WTC11 (cell line): Measurements from ENCODE around the gene DLL4. TPM values are rescaled to one million over a fixed set of nuclear protein-coding genes. Genes with fewer than 3 reads are reported as not detected.

Experiments
- ATAC-seq: fragments of 200-7000 bp; cut with Tn5 transposase; 2 replicates; pipeline ENCODE4 v1.10.0; 2021; ENCODE audit warnings: mild to moderate bottlenecking, moderate library complexity
- CTCF ChIA-PET: fragments of 300-600 bp; sonication (Branson Sonifier 250); formaldehyde crosslinking; loops from one replicate; lab custom pipeline; 2021; ENCODE audit warnings: antibody characterized with exemption; lab: Charles Lee
- POLR2A ChIA-PET: fragments of 350-600 bp; sonication (Branson Sonifier 250); formaldehyde crosslinking; loops from one replicate; lab custom pipeline; 2021; ENCODE audit warnings: antibody characterized with exemption; lab: Charles Lee
- DNase-seq: peaks from one replicate; pipeline ENCODE4 v3.0.0; 2021; ENCODE audit warnings: low spot score
- H3K27ac Mint-ChIP-seq: 2 replicates; pipeline ENCODE4 v1.8.0; 2021; ENCODE audit warnings: mixed read lengths
- H3K27me3 Mint-ChIP-seq: 2 replicates; pipeline ENCODE4 v1.8.0; 2021; ENCODE audit warnings: low read depth, mild to moderate bottlenecking, moderate library complexity, mixed read lengths
- H3K36me3 Mint-ChIP-seq: 2 replicates; pipeline ENCODE4 v1.8.0; 2021; ENCODE audit warnings: mixed read lengths
- H3K4me1 Mint-ChIP-seq: 2 replicates; pipeline ENCODE4 v1.8.0; 2022; ENCODE audit warnings: mixed read lengths
- H3K4me3 Mint-ChIP-seq: 2 replicates; pipeline ENCODE4 v1.8.0; 2021; ENCODE audit warnings: mild to moderate bottlenecking, moderate library complexity, mixed read lengths
- H3K9me3 Mint-ChIP-seq: 2 replicates; pipeline ENCODE4 v1.8.0; 2021; ENCODE audit warnings: mixed read lengths
- ATF1 ChIP-seq: sonication (generic); formaldehyde crosslinking; IDR thresholded peaks from 2 replicates; pipeline ENCODE4 v1.8.1; 2023; ENCODE audit warnings: mild to moderate bottlenecking, moderate library complexity, missing genetic modification reagents
- ATF2 ChIP-seq: sonication (generic); formaldehyde crosslinking; IDR thresholded peaks from 2 replicates; pipeline ENCODE4 v1.8.1; 2022; ENCODE audit warnings: low read depth, missing genetic modification reagents, borderline replicate concordance
- ATF3 ChIP-seq: sonication (generic); formaldehyde crosslinking; conservative IDR thresholded peaks from 2 replicates; pipeline ENCODE4 v1.8.1; 2022; ENCODE audit warnings: mild to moderate bottlenecking, missing genetic modification reagents
- CBFB ChIP-seq: sonication (generic); formaldehyde crosslinking; IDR thresholded peaks from 2 replicates; pipeline ENCODE4 v1.8.1; 2022; ENCODE audit warnings: mild to moderate bottlenecking, low read depth, missing genetic modification reagents
- CREB1 ChIP-seq: sonication (generic); formaldehyde crosslinking; IDR thresholded peaks from 2 replicates; pipeline ENCODE4 v1.8.0; 2023; ENCODE audit warnings: mild to moderate bottlenecking, missing genetic modification reagents
- E2F5 ChIP-seq: sonication (generic); formaldehyde crosslinking; IDR thresholded peaks from 2 replicates; pipeline ENCODE4 v1.8.1; 2022; ENCODE audit warnings: mild to moderate bottlenecking, moderate library complexity, missing genetic modification reagents
- ETV6 ChIP-seq: sonication (generic); formaldehyde crosslinking; IDR thresholded peaks from 2 replicates; pipeline ENCODE4 v1.8.1; 2022; ENCODE audit warnings: mild to moderate bottlenecking, missing genetic modification reagents
- FOXJ3 ChIP-seq: sonication (generic); formaldehyde crosslinking; IDR thresholded peaks from 2 replicates; pipeline ENCODE4 v1.9.0; 2021; ENCODE audit warnings: missing genetic modification reagents, mild to moderate bottlenecking, borderline replicate concordance
- GRHL2 ChIP-seq: fragments of 250-450 bp; sonication (Bioruptor Pico); IDR thresholded peaks from 2 replicates; pipeline ENCODE4 v1.8.0; 2022; ENCODE audit warnings: mild to moderate bottlenecking, moderate library complexity; ENCODE audit not compliant: insufficient replicate concordance, severe bottlenecking
- GTF2I ChIP-seq: fragments of 250-450 bp; sonication (Bioruptor Pico); conservative IDR thresholded peaks from 2 replicates; pipeline ENCODE4 v1.4.0; 2021; ENCODE audit warnings: mild to moderate bottlenecking
- HMGA2 ChIP-seq: fragments of 250-450 bp; sonication (Bioruptor Pico); IDR thresholded peaks from 2 replicates; pipeline ENCODE4 v1.4.0; 2021; ENCODE audit warnings: mild to moderate bottlenecking, moderate library complexity
- HMGXB4 ChIP-seq: sonication (generic); formaldehyde crosslinking; IDR thresholded peaks from 2 replicates; pipeline ENCODE4 v1.8.1; 2023; ENCODE audit warnings: mild to moderate bottlenecking, moderate library complexity, missing genetic modification reagents
- IRF1 ChIP-seq: sonication (generic); formaldehyde crosslinking; IDR thresholded peaks from 2 replicates; pipeline ENCODE4 v1.8.0; 2023; ENCODE audit warnings: missing genetic modification reagents
- JAZF1 ChIP-seq: fragments of 250-450 bp; sonication (Bioruptor Pico); IDR thresholded peaks from 2 replicates; pipeline ENCODE4 v1.9.0; 2021; ENCODE audit warnings: moderate library complexity, mild to moderate bottlenecking, inconsistent platforms
- MLX ChIP-seq: sonication (generic); formaldehyde crosslinking; IDR thresholded peaks from 2 replicates; pipeline ENCODE4 v1.8.1; 2023; ENCODE audit warnings: mild to moderate bottlenecking, missing genetic modification reagents, moderate library complexity
- NR2C2 ChIP-seq: sonication (generic); formaldehyde crosslinking; IDR thresholded peaks from 2 replicates; pipeline ENCODE4 v1.8.0; 2022; ENCODE audit warnings: mild to moderate bottlenecking, missing genetic modification reagents
- RELA ChIP-seq: sonication (generic); formaldehyde crosslinking; IDR thresholded peaks from 2 replicates; pipeline ENCODE4 v1.8.1; 2022; ENCODE audit warnings: missing genetic modification reagents, mild to moderate bottlenecking, borderline replicate concordance
- SMAD3 ChIP-seq: sonication (generic); formaldehyde crosslinking; IDR thresholded peaks from 2 replicates; pipeline ENCODE4 v1.8.0; 2022; ENCODE audit warnings: missing genetic modification reagents, mild to moderate bottlenecking, borderline replicate concordance
- TCF7 ChIP-seq: sonication (generic); formaldehyde crosslinking; IDR thresholded peaks from 2 replicates; pipeline ENCODE4 v1.8.0; 2022; ENCODE audit warnings: mild to moderate bottlenecking, low read depth, missing genetic modification reagents, moderate library complexity
- TP53 ChIP-seq: sonication (generic); formaldehyde crosslinking; IDR thresholded peaks from 2 replicates; pipeline ENCODE4 v1.8.1; 2023; ENCODE audit warnings: mild to moderate bottlenecking, missing genetic modification reagents
- ZBTB21 ChIP-seq: sonication (generic); formaldehyde crosslinking; IDR thresholded peaks from 2 replicates; pipeline ENCODE4 v1.8.1; 2023; ENCODE audit warnings: mild to moderate bottlenecking, missing genetic modification reagents, borderline replicate concordance
- ZMAT4 ChIP-seq: fragments of 250-450 bp; sonication (Bioruptor Pico); IDR thresholded peaks from 2 replicates; pipeline ENCODE4 v1.9.0; 2021; ENCODE audit warnings: mild to moderate bottlenecking
- ZNF121 ChIP-seq: sonication (generic); formaldehyde crosslinking; IDR thresholded peaks from 2 replicates; pipeline ENCODE4 v1.8.0; 2023; ENCODE audit warnings: missing genetic modification reagents
- ZNF219 ChIP-seq: sonication (generic); formaldehyde crosslinking; IDR thresholded peaks from 2 replicates; pipeline ENCODE4 v1.8.0; 2023; ENCODE audit warnings: missing genetic modification reagents, mild to moderate bottlenecking, borderline replicate concordance
- ZNF317 ChIP-seq: sonication (generic); formaldehyde crosslinking; IDR thresholded peaks from 2 replicates; pipeline ENCODE4 v1.8.1; 2023; ENCODE audit warnings: low read depth, mild to moderate bottlenecking, moderate library complexity, missing genetic modification reagents, borderline replicate concordance
- ZNF423 ChIP-seq: fragments of 250-450 bp; sonication (Bioruptor Pico); IDR thresholded peaks from 2 replicates; pipeline ENCODE4 v2.1.2; 2022; ENCODE audit warnings: mild to moderate bottlenecking, moderate library complexity
- total RNA-seq: library from RNA; stranded (reverse); gene quantifications from 3 replicates; pipeline ENCODE4 v1.2.3, GENCODE V29; 2021

The DLL4 gene
- total RNA-seq, 1 experiment from 2014 or later = 0.94 TPM

- TF ChIP-seq E2F5 (no peak; the same call in 1 of the 2 replicates), JAZF1 (CRISPR knock-in tag) (no peak)
Observed at GRCh38 chr15:40930430-40931299, 1.5 kb downstream of the DLL4 start (continued).

GRCh38 chr15:40931300-40932142 lies 2.4 kb downstream of the DLL4 start:
- H3K27ac Mint-ChIP-seq = no peak overlapping the region
- no peak for TF ChIP-seq ZNF121 (CRISPR knock-in tag)
- TF ChIP-seq IRF1 = no peak
- TF ChIP-seq SMAD3 (CRISPR knock-in tag) = no peak
- TF ChIP-seq ATF1 (CRISPR knock-in tag) = no peak
- no peak for TF ChIP-seq ZNF317 (CRISPR knock-in tag)
- TF ChIP-seq HMGXB4 (CRISPR knock-in tag) = no peak
- no peak for TF ChIP-seq ETV6 (CRISPR knock-in tag)
- TF ChIP-seq ZNF423 (CRISPR knock-in tag) = no peak
- TF ChIP-seq FOXJ3 (CRISPR knock-in tag) = no peak
- no peak for TF ChIP-seq ZMAT4 (CRISPR knock-in tag)
- TF ChIP-seq GTF2I = no peak
- TF ChIP-seq GRHL2 = no peak
- no peak for TF ChIP-seq CREB1 (CRISPR knock-in tag)
- no peak for TF ChIP-seq CBFB (CRISPR knock-in tag)
- no peak for TF ChIP-seq ZBTB21 (CRISPR knock-in tag)
- no peak for TF ChIP-seq ZNF219
- TF ChIP-seq, all 79 proteins: peak for 0
- Mint-ChIP-seq H3K27me3 (peaks cover 76% of the 10 kb centered on the region), H3K4me1 (peaks cover 22% of the 10 kb centered on the region), H3K4me3 (peak overlapping the region; percentile 80), H3K9me3 (no peaks in the 10 kb centered on the region), H3K36me3 (no peaks in the 10 kb centered on the region)
- CTCF ChIA-PET = interaction anchor here (0.5 to 10.6 kb wide), 26 partner anchors 8 to 603 kb away, joined by 3 to 203 read pairs (median 8); partner anchors contain the start of genes CHAC1, RHOV, SPINT1 and VPS18
- POLR2A ChIA-PET = interaction anchor here (1.1 to 8.7 kb wide), 5 partner anchors 10 to 28 kb away, joined by 3 to 73 read pairs (median 17); partner anchors contain the start of gene CHAC1
- no peak for ATAC-seq
- no peak for DNase-seq

GRCh38 chr15:40932156-40932555 lies 3.0 kb downstream of the DLL4 start:
- no peaks in the 10 kb centered on the region for H3K9me3 Mint-ChIP-seq
- H3K27me3 Mint-ChIP-seq = peaks cover 69% of the 10 kb centered on the region
- ATAC-seq (no peak), DNase-seq (no peak)
- peaks cover 18% of the 10 kb centered on the region for H3K4me1 Mint-ChIP-seq
- no peaks in the 10 kb centered on the region for H3K36me3 Mint-ChIP-seq
- ChIA-PET CTCF (interaction anchor here (1.0 to 10.6 kb wide), 11 partner anchors 8 to 75 kb away, joined by 3 to 203 read pairs (median 19); partner anchors contain the start of gene CHAC1), POLR2A (interaction anchor here (8.7 kb wide), 1 partner anchor 22 kb away, joined by 73 read pairs; the partner anchor contains the start of gene CHAC1)
- no peak overlapping the region for H3K27ac Mint-ChIP-seq
- no peak overlapping the region for H3K4me3 Mint-ChIP-seq
- no peak for TF ChIP-seq RELA (CRISPR knock-in tag)
- no peak for TF ChIP-seq MLX (CRISPR knock-in tag)
- no peak for TF ChIP-seq ZNF121 (CRISPR knock-in tag)
- no peak for TF ChIP-seq TP53 (CRISPR knock-in tag)
- no peak for TF ChIP-seq HMGA2 (CRISPR knock-in tag)
- no peak for TF ChIP-seq TCF7 (CRISPR knock-in tag)
- no peak for TF ChIP-seq NR2C2 (CRISPR knock-in tag)
- TF ChIP-seq ATF2 (CRISPR knock-in tag) = no peak
- no peak for TF ChIP-seq ATF3 (CRISPR knock-in tag)
